Thymus (tissue), 11 donors: ENCODE data around the gene SRD5A1. TPM values are rescaled to one million over a fixed set of nuclear protein-coding genes. Genes with fewer than 3 reads are reported as not detected.
A peak's percentile ranks its signal among the peaks of the same experiment; 100 is the strongest.

Experiments used
- DNase-seq, 9 donors: peaks; one replicate each; pipeline ENCODE4 v3.0.0-alpha.2; 2013; ENCODE audit warnings: low spot score in 9 of 9, low read depth in 6 of 9, missing footprints in 1 of 9
- H3K27ac ChIP-seq, 2 donors: one replicate each; pipeline ENCODE4 v1.5.1; 2013; ENCODE audit warnings: control low read depth in 1 of 2, low read depth in 1 of 2, low read length in 1 of 2, mild to moderate bottlenecking in 1 of 2, moderate library complexity in 1 of 2
- H3K27me3 ChIP-seq, 2 donors: one replicate each; pipeline ENCODE4 v1.5.1; 2013; ENCODE audit warnings: low read length in 1 of 2; ENCODE audit not compliant: control insufficient read depth in 2 of 2, insufficient read depth in 1 of 2
- H3K36me3 ChIP-seq, 2 donors: one replicate each; pipeline ENCODE4 v1.5.1; 2013; ENCODE audit warnings: low read length in 1 of 2, mild to moderate bottlenecking in 1 of 2, moderate library complexity in 1 of 2; ENCODE audit not compliant: control insufficient read depth in 2 of 2, insufficient read depth in 2 of 2
- H3K4me1 ChIP-seq, 2 donors: one replicate each; pipeline ENCODE4 v1.5.1; 2013; ENCODE audit warnings: low read length in 2 of 2; ENCODE audit not compliant: control insufficient read depth in 2 of 2, insufficient read depth in 2 of 2
- H3K4me3 ChIP-seq, 2 donors: one replicate each; pipeline ENCODE4 v1.5.1; 2013; ENCODE audit warnings: low read length in 2 of 2, control low read depth in 1 of 2, mild to moderate bottlenecking in 1 of 2
- H3K9me3 ChIP-seq, 2 donors: one replicate each; pipeline ENCODE4 v1.5.1; 2013; ENCODE audit warnings: low read length in 1 of 2, mild to moderate bottlenecking in 1 of 2; ENCODE audit not compliant: control insufficient read depth in 2 of 2, insufficient read depth in 1 of 2
- WGBS: extraction: QIAGEN DNeasy Blood & Tissue Kit; methylation state at CpG from one replicate; pipeline ENCODE4 v1.1.7; 2013; 5-methylcytosine and 5-hydroxymethylcytosine counted together
- polyA plus RNA-seq: library from polyadenylated mRNA; stranded (reverse); fragments of 200-250 nt; gene quantifications from one replicate; pipeline ENCODE4 v1.2.3, GENCODE V29; 2013
- total RNA-seq: library from RNA; stranded (reverse); fragments of 120-200 nt; gene quantifications from one replicate; pipeline ENCODE4 v1.2.4, GENCODE V29; 2013
- donor health status: healthy.

The SRD5A1 gene
- total and polyA plus RNA-seq, 2 donors, result 6.9 to 10.2 TPM

DNA sequence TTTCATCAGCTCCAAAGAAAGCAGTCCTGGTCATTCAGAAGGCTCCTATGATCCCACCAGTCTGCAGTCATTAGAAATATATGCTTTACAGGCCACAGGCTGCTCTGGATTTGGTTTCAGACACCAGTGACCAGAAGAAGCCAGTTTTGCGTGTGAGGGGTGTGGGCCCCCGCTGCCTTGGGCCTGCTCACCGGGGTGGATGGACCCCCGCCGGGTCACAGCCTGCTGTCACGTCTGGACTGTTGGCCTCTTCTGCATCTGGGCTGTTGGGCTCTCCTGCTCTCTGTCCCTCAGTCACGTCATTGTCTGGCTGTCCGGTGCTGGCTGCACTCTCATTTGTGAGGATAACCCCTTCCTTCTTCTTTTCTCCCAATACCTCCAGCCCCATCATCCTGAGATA is 33.5 kb upstream of the SRD5A1 start:
- no peak overlapping the region for H3K27ac ChIP-seq
- no peaks in the 10 kb centered on the region for H3K9me3 ChIP-seq
- H3K27me3 ChIP-seq, result no peaks in the 10 kb centered on the region
- 99% methylated on average over 8 of the region's 8 CpGs for WGBS
- H3K36me3 ChIP-seq, result peaks cover 60 to 63% of the 10 kb centered on the region in 2 donors
- no peak overlapping the region for H3K4me3 ChIP-seq
- DNase-seq, result no peak
- H3K4me1 ChIP-seq, result no peaks in the 10 kb centered on the region

- Histone ChIP-seq H3K27me3 (no peaks in the 10 kb centered on the region), H3K9me3 (no peaks in the 10 kb centered on the region), H3K36me3 (peaks cover 69 to 76% of the 10 kb centered on the region in 2 donors), H3K4me3 (no peak overlapping the region), H3K27ac (no peak overlapping the region), H3K4me1 (no peaks in the 10 kb centered on the region)
- DNase-seq, result no peak
- WGBS, result 97% methylated on average over 11 of the region's 11 CpGs
Observed at GRCh38 chr5:6601271-6601670, 32.0 kb upstream of the SRD5A1 start.

GRCh38 chr5:6601816-6602215 is 31.4 kb upstream of the SRD5A1 start:
- Histone ChIP-seq H3K4me1 (no peaks in the 10 kb centered on the region), H3K4me3 (no peak overlapping the region), H3K36me3 (peaks cover 68 to 73% of the 10 kb centered on the region in 2 donors), H3K9me3 (no peaks in the 10 kb centered on the region), H3K27ac (no peak overlapping the region), H3K27me3 (no peaks in the 10 kb centered on the region)
- no peak for DNase-seq
- WGBS, result 98% methylated on average over 11 of the region's 11 CpGs

GRCh38 chr5:6602441-6602840 is 30.8 kb upstream of the SRD5A1 start:
- no peak for DNase-seq
- Histone ChIP-seq H3K27ac (no peak overlapping the region), H3K9me3 (no peaks in the 10 kb centered on the region), H3K36me3 (peaks cover 71 to 77% of the 10 kb centered on the region in 2 donors), H3K4me3 (no peak overlapping the region), H3K27me3 (no peaks in the 10 kb centered on the region), H3K4me1 (no peaks in the 10 kb centered on the region)
- WGBS, result 99% methylated on average over 7 of the region's 7 CpGs

GRCh38 chr5:6603643-6604042 is 29.6 kb upstream of the SRD5A1 start:
- H3K4me1 ChIP-seq, result no peaks in the 10 kb centered on the region
- H3K4me3 ChIP-seq, result no peak overlapping the region
- WGBS, result 93% methylated on average over 5 of the region's 5 CpGs
- H3K27ac ChIP-seq, result no peak overlapping the region
- no peaks in the 10 kb centered on the region for H3K9me3 ChIP-seq
- no peaks in the 10 kb centered on the region for H3K27me3 ChIP-seq
- DNase-seq, result no peak
- H3K36me3 ChIP-seq, result peaks cover 72 to 77% of the 10 kb centered on the region in 2 donors

DNA sequence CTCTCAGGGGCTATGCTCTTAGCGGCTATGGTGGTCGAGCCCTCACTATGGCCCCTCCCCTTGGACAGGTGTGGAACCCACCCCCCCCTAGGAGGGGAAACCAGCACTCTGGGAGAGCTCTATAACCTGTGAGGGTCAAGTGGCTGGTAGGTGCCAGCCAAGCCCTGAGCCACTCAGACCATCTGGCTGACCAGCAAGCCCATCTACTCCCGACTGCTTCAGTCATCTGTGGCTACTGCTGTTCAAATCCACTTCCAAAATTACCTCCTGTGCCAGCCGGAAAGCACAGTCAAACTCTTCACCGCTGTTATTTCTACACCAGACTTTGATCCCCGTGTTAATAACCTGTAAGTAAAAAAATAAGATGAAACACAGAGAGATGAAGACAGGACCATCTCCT is 28.9 kb upstream of the SRD5A1 start:
- no peak overlapping the region for H3K27ac ChIP-seq
- no peaks in the 10 kb centered on the region for H3K9me3 ChIP-seq
- no peak overlapping the region for H3K4me3 ChIP-seq
- 87% methylated on average over 6 of the region's 6 CpGs for WGBS
- H3K27me3 ChIP-seq, result no peaks in the 10 kb centered on the region
- no peak for DNase-seq
- H3K4me1 ChIP-seq, result no peaks in the 10 kb centered on the region
- peaks cover 75 to 81% of the 10 kb centered on the region in 2 donors for H3K36me3 ChIP-seq

DNA sequence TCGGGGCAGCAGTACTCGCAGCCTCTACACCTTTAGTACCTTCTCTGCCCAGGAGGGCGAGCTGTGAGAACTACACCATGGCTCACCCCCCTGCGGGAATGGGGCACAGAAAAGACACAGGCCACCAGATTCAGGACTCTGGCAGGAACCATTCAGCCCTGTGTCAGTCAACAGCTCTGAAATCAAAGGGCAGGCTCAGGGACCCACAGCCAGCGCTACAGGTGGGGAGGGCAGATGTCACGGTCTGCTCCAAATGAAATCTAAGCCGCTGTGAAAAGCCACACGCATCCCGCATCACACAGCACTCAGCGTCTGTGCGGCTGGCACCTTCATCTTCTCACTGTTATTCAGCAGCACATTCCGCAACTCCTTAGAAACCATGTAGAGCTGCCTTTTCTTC is 28.3 kb upstream of the SRD5A1 start:
- Histone ChIP-seq H3K27me3 (no peaks in the 10 kb centered on the region), H3K4me1 (no peaks in the 10 kb centered on the region), H3K27ac (no peak overlapping the region), H3K4me3 (no peak overlapping the region), H3K36me3 (peaks cover 72 to 83% of the 10 kb centered on the region in 2 donors), H3K9me3 (no peaks in the 10 kb centered on the region)
- WGBS, result over 99% methylated on average over 12 of the region's 12 CpGs
- DNase-seq, result no peak

DNA sequence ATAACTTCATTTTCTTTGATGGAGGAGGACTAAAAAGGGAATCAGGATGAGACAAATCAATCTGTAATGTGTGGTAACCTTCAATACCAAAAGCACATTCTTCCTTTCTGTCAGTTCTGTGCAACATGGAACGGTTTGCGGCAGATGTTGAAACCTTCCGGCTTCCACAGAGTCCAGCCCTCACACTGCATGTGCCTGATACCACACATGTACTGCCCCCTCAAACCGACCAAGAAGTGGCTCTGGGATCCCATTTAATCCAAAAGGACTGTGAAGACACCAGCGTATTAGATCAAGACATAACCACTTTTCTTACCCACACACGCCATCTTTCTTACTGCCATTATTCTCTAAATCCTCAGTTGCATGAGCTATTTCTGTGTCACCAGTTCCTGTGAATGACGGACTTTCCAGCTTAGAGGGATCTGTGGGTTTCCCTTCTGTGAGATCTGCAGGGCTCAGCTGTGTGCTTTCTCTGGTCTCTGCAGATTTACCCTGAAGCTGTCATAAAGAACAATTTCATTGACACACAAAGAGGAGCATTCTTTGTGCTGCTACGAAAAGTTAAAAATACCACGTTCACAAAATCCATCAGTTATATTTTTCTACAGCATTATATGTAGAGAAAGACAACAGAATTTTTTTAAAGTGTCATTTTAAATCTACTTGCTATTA is 26.2 kb upstream of the SRD5A1 start:
- 94% methylated on average over 9 of the region's 9 CpGs for WGBS
- no peak for DNase-seq
- Histone ChIP-seq H3K4me1 (no peaks in the 10 kb centered on the region), H3K4me3 (no peak overlapping the region), H3K36me3 (peaks cover 72 to 82% of the 10 kb centered on the region in 2 donors), H3K9me3 (no peaks in the 10 kb centered on the region), H3K27me3 (no peaks in the 10 kb centered on the region), H3K27ac (peak overlapping the region in 1 of 2 donors; percentile 18)

DNA sequence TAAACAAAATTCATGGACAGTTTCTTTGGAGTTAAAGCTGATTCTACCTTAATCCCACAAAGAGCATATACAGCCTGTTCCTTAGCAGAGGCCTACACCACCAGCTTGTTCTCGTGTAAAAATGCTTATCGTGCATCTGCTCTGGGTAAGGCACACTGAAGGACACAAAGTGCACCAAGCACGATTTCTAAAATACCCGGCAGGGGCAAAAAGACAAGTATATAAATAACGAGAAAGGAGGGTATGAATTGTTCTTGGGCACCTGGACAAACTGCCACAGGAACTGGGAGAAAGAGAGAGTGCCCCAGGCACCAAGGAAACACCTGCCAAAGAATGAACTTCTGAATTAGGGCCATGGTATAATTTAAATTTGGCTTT is 25.7 kb upstream of the SRD5A1 start:
- Histone ChIP-seq H3K27ac (no peak overlapping the region), H3K27me3 (no peaks in the 10 kb centered on the region), H3K4me3 (no peak overlapping the region), H3K36me3 (peaks cover 73 to 83% of the 10 kb centered on the region in 2 donors), H3K4me1 (no peaks in the 10 kb centered on the region), H3K9me3 (no peaks in the 10 kb centered on the region)
- DNase-seq, result no peak
- WGBS, result 98% methylated on average over 5 of the region's 5 CpGs
